Nucleus accumbens (tissue), 56 donors: Measurements from ENCODE around the gene BCL2L12.
"Not testable (repeated sequence)": the region's sequence is repeated elsewhere in the genome, so short reads cannot be mapped to it uniquely, and the experiment has no call there.

Source experiments
- DNase-seq, 56 donors: peaks; one replicate each; lab custom pipeline; 2025; lab: John Stamatoyannopoulos, UW

BCL2L12 gene, protein sequence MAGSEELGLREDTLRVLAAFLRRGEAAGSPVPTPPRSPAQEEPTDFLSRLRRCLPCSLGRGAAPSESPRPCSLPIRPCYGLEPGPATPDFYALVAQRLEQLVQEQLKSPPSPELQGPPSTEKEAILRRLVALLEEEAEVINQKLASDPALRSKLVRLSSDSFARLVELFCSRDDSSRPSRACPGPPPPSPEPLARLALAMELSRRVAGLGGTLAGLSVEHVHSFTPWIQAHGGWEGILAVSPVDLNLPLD

DNA sequence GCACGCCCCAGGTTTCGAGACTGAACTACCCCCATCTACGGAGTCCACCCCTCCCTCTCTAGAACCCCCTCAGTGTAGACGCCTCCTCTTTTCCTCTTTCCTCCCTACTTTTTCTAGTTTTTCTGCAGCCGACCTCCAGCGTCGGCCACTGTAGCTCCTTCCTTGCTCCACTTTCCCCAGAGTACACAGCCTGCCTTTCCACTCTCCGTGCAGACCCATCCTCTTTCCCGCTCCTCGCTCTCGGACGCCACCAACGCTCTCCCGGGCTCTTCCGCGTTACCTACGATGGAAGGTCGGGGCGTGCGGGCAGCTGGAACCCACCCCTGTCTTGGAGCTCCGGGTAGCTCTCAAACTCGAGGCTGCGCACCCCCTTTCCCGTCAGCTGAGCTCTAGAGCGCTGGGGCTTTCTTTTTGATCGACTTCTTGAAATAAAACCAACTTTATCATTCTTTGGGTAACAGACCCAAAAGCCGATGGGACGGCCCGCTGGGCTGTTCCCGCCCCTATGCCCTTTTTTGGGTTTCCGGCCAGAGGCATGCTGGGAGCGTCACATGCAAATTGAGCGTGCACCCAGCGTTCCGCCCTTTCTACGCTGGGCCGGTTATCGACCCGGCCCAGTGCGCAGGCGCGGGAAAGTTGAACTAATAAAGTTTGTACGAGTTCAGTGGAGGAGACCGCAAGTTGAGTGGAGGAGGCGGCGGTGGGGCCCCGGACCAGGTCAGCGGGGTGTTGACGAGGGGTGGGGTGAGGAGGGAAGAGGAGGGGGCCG, at the start of gene BCL2L12, which contains the start of gene IRF3:
Gene BCL2L12 (plus strand): TSS at position 583 of the 769 bp plus-strand sequence. CDS start 760 bp downstream, outside the sequence.
Gene IRF3 (minus strand): TSS at position 507 of the 769 bp plus-strand sequence. CDS start 1,019 bp downstream, outside the sequence.
- peak; percentile 40 to 98 (median 91) for DNase-seq

DNA sequence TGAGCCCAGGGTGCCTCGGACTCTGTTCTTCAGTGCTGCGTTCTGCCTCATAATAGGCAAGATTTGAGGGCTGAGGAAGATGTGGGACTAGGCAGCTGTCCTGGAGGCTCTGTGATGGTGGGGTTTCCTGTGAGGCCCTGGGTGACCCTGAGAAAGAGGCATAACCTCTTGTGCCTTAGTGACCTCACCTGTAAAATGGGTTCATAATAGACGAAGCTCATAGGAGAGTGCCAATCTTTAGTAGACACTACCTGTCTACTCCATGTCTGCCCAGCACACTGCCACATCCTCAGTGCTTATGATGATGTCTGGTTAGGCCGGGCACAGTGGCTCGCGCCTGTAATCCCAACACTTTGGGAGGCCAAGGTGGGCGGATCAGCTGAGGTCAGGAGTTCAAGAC, 49.2 kb upstream of the BCL2L12 start:
- DNase-seq: no peak

DNA sequence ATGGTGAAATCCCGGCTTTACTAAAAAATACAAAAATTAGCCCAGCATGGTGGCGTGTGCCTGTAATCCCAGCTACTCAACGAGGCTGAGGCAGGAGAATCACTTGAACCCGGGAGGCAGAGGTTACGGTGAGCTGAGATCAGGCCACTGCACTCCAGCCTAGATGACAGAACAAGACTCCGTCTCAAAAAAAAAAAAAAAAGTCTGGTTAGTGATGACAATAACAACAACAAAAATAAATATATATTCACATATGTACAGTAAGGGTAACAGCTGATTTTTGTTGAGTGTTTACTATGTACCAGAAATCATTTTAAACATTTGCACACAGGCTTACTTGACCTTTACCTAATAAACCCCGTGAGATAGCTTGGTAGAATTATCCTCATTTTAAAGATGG, 48.8 kb upstream of the BCL2L12 start:
- DNase-seq: no peak

DNA sequence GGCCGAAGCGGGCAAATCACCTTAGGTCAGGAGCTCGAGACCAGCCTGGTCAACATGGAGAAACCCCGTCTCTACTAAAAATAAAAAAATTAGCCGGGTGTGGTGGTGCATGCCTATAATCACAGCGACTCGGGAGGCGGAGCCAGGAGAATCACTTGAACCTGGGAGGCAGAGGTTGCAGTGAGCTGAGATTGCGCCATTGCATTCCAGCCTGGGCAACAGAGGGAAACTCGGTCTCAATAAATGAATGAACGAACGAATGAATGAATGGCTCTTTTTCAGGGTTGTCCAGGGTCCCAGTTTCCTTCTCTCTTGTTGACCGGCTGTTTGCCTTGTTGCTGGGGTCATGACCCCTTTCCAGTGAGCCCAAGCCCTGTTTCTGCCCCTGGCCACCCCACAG, 47.9 kb upstream of the BCL2L12 start:
- DNase-seq: not testable (repeated sequence)

DNA sequence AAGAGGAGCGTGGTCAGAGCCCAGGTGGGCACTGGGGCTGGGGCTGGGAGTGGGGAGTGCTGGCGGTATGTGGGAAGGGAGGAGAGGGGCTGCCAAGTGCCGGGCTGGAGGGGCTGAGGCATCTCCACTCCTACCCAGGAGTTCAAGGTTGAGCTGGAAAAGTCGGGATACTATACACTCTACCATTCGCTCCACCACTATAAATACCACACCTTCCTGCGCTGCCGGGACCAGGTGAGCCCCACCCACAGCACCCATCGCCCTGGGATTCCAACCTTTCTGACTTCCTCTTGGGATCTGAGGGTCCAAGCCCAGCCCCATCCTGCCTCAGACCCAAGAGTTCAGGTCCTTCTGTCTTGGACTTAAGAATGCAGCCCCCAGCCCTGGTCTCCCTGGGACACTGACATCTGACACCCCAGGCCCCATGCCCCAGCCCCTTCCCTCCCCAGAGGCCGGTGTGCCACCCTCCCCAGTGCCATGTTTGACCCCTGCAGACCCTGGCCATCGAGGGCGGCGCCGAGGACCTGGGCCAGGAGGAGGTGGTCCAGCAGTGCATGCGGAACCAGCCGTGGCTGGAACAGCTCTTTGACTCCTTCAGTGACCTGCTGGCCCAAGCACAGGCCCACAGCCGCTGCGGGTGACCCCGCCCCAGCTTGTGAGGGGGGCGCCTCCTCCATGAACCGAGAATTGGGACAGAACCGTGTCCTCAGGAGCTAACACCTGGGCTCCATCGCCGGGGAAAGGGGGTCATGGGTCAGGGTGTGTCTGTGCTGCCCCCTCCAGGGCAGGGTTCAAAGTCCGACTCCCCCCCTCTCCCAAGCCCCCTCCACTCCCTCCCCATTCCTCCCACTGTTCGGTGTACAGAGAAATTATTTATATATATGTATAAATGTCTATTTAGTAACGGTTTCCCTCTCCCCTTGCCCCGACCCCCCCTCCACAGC, 40.5 kb upstream of the BCL2L12 start:
- no peak for DNase-seq

DNA sequence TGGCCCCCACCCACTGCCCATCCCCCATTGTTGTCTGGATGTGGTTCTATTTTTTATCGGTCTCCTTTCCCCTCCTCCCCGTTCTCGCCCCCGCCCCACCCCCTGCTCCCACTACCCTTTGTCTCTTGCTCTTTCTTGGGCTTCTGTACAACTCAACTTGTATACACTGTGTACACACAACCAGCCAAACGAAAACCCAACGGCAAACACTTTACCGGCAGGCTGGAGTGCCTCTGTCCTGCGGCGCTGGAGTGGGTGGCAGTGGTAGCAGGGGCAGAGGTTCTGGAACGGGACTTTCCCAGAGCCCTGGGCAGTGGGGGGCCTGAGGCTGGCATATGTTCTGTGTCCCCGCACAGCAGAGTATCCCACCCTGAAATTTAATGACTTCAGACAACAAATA, 39.5 kb upstream of the BCL2L12 start:
- no peak for DNase-seq

DNA sequence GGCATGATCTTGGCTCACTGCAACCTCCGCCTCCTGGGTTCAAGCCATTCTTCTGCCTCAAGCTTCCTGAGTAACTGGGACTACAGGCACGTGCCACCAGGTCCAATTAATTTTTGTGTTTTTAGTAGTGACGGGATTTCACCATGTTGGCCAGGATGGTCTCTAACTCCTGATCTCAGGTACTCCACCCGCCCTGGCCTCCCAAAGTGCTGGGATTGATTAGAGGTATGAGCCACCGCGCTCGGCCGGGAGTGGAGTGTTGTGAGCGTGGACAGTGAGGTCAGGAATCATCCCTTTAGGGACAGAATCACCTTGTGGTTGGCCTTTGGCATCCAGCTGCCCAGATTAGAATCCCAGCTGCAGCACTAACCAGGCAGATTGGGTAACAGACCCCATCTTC, 36.1 kb upstream of the BCL2L12 start:
- no peak for DNase-seq

DNA sequence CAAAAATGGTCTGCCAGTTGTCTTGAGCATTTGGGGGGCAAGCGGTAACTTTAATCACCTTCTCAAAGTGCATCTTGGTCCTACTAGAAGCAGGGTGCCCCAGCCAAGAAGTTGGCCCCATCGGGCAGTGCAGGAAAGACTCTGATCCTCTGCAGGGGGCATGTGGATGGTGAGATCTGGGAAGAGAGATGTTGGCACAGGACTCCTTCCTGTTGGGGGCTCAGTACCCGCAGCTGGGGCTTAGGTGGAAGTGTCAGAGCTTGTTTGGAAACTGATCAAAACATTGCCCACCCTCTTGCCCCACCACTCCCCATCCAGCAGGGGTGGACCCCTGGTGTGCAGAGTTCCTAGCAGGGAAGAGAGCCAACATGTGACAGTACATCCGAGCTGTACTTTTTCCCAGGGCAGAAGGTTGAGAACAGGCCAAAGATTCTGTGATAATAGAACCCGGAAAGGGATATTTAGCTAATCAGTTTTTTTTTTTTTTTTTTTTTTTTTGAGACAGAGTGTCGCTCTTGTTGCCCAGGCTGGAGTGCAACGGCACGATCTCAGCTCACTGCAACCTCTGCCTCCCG, 34.6 kb upstream of the BCL2L12 start:
- peak in 1 of 56 donors; percentile 3 for DNase-seq

DNA sequence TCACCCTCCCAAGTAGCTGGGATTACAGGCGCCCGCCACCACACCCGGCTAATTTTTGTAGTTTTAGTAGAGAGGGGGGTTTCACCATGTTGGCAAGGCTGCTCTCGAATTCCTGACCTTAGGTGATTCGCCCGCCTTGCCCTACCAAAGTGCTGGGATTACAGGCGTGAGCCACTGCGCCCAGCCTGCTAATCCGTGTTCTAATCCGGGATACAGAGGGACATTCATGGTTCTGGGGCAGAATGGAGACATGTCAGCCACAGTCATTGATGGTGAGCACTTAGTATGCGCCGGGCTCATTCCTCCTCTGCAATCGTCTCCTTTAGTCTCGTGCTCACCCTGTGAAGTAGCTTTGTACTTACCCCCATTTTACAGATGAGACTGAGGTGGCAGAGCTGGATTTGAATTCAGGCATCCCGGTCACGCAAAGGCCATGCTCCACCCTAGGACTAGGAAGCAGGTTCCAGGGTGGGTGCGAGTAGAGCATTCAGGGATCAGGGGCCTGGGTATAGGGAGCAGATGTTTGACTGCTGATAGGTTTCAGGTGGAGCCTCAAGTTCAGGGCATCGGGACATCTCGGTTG, 34.0 kb upstream of the BCL2L12 start:
- no peak for DNase-seq

DNA sequence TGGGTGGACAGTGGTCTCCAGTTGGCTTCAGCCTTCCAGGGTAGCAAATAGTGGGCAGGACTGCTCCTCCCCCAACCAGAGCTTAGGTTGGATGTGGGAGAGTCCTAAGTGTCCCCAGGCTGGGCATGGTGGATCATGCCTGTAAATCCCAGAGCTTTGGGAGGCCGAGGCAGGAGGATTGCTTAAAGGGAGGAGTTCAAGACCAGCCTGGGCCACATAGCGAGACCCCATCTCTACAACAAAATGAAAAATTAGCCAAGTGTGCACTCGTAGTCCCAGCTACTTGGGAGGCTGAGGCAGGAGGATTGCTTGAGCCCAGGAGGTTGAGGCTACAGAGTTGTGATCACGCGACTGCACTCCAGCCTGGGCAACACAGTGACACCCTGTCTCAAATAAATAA, 33.2 kb upstream of the BCL2L12 start:
- DNase-seq: no peak

DNA sequence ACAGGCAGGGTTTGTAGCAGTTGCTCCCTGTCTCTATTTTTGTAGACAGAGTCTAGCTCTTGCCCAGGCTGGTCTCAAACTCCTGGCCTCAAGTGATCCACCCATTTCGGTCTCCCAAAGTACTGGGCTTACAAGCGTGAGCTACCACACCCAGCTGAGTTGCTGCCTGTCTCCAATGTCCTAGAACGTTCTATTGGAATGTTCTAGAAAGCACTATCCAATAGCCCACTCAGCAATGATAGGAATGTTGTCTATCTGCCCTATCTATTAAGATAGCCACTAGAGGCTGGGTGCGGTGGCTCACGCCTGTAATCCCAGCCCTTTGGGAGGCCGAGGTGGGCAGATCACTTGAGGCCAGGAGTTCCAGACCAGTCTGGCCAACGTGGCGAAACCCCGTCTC, 32.5 kb upstream of the BCL2L12 start:
- not testable (repeated sequence) for DNase-seq

DNA sequence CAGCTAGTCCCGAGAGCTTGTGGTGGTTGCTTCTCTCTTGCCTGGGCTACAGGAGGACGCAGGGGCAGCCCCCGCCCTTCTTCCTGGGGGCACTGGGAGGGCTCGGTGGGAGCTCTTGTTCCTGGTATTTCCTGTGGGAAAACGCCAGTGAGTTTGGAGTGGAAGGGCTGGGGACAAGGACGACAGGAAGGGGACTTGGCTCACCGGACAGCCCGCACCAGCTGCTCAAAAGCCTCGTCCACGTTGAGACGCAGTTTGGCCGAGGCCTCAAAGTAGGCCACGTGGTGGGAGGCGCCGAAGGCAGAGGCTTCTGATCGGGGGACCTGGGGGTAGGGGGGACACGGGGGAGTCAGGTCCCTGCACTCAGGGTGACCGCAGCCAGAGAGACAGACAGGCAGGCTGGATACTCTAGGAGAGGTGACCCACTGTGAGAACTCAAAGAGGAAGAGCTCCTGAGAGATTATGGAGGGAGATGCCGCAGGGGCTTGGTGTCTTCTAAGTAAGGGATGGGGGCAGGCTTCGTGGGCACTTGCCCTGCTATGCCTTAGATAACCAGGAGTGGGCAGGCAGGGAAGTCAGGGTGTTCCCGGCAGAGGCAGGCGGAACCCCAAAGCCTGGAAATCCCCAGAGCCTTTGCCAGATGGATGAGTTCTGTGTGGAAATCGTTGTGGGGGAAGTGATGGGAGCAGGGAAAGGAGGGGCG, 30.1 kb upstream of the BCL2L12 start:
- DNase-seq: peak in 1 of 56 donors; percentile 13

DNA sequence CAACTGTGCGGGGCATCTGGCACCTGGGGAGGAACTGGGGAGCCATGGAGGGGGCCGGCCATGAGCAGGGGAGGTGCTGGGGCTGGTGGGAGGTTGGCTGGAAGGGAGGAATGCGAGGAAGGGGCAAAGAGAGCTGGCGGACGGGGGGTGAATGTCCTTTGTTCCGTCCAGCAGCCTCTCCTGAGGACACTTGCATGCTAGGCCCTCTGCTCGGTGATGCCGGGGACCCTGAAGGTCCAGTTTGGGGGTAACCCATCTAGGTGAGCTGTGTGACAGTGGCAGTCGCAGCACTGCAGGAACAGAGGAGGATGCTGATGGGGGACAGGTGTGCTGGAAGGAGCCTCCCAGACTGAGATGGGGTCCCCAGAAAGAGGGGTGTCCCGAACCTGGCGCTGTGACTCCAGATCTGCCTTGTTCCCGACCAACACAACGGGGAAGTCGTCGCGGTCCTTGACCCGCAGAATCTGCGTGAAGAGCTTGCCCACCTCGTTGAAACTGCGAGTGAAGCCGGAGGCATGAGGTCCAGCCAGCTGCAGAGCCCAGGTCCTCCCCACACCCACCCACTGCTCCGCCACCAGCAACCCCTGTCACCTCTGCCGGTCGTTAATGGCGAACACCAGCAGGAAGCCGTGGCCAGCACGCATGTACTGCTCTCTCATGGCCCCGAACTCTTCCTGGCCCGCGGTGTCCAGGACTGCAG, 29.4 kb upstream of the BCL2L12 start:
- no peak for DNase-seq

DNA sequence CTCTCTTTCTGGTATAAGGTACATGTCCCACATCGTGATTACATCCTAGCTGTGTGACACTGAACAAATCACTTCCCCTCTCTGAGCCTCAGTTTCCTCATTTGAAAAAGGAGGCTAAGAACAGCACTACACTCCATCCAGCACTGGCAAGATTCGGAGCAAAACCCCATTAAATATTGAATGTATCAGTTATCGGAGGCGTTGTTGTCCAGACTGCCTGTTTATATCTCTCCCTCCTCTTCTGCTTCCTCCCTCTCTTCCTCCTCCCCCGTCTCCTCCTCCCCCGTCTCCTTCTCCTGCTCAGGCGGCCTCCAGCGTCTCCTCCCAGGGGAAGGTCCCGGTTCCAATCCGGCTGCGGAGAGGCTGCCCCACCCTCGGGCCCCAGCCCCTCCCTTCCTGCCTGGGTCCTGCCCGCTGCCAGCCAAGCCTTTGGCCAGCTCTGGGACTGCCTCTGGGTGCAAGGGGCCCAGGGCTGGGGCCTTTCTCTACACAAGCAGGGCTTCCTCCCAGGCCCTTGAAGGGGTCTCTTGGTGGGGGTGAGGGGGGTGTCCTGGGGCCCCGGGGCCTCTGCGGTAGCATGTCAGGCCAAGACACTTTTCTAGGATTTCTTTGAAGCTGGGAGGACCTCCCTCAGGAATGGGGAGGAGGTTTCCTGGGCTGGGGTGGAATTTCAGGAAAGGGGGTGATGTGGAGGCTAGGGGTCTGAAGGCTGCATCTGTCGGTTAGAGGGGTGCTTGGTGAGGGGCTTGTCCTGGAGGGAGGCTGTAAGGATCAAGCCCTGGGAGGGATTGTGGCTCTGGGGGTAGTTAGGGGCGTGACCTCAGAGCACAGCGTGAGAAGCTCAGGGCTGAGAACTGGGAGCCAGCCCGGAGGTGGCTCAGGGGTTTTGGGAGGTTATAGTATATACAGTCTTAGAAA, 27.7 kb upstream of the BCL2L12 start:
- DNase-seq: peak in 7 of 56 donors; percentile 4 to 43 (median 15)

DNA sequence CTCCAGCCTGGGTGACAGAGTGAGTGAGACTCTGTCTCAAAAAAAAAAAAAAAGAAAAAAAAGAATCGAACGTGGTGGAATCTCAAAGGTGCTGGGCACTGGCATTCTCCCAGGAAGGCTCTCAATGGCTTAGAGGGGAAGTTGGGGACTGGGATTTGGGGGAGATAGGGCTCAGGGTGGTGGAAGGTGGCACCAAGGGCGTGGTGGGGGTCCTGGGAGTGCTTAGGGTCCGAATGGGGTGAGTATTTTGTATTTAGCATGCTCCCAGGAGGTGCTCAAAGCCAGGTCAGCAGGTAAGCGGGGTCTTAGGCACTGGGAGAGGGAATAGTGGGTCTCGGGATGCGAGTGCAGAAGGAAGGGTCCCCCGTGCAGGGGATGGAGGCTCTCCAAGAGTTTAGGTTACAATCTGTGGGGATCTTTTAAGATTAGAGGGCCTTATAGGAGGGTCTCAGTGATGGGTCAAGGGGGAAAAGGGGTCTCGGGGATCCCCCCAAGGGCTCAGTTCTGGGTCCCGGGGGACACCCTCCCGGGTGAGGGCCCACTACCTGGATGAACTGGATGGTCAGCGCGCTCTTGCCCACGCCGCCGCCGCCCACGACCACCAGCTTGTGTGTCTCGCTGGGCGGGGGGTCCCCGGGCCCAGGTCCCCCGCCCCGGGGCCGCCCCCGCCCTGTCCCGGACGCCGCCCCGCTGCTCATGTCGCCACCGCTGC, 26.2 kb upstream of the BCL2L12 start:
- no peak for DNase-seq

DNA sequence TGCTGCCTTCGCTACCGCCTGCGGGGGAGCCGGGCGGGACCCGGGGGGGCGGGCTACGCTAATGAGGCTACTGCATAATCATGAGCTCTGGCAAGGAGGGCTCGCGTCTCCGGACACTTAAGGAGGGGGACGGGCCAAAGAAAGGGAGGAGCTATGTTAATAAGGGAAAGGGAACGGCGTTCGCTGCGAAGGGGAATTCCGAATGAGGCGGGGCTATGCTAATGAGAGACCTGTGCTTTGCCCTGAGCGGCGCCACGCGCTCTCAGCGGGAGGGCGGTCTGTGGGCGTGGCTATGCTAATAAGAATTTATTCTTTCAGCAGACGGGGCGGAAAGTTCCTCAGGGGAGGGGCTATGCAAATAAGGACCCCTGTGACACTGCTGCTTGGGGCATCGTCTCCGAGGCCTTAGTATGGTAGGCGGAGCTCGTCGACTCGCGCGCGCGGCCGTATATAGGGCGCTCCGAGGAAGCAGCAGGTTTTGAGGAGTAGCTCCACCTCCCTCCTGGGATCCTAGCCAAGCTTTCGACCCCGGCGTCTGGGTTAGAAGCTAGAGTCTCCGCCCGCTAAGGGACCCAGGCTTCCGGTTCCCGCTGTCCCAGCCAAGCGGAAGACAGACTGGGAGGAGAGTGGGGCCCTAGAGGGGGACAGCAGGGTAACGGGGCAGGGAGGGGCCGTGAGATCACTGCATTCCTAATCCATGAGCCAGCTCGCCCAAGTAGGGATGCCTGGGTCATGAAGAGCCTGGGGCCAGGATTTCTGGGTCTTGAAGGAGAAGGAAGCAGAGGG, 25.4 kb upstream of the BCL2L12 start, which contains the start of gene RRAS:
Gene RRAS (minus strand): TSS at position 31 of the 786 bp plus-strand sequence. CDS start 45 bp downstream, outside the sequence.
- DNase-seq: peak; percentile 64 to 100 (median 98)
